Measurements from ENCODE around the gene PDC.
"Not testable (repeated sequence)": the region's sequence is repeated elsewhere in the genome, so short reads cannot be mapped to it uniquely, and the experiment has no call there.

The PDC gene

GRCh38 chr1:186465491-186465890, 4.6 kb upstream of the PDC start:
- DNase-seq: peak; percentile 25

GRCh38 chr1:186463926-186464325, 3.0 kb upstream of the PDC start:
- no peak for DNase-seq

- DNase-seq: no peak
Measured at GRCh38 chr1:186463511-186463910, 2.6 kb upstream of the PDC start.

- not testable (repeated sequence) for DNase-seq
Measured at GRCh38 chr1:186459161-186459560, 1.8 kb downstream of the PDC start.

- no peak for DNase-seq
Measured at GRCh38 chr1:186456729-186457255, 4.1 kb downstream of the PDC start.

DNA sequence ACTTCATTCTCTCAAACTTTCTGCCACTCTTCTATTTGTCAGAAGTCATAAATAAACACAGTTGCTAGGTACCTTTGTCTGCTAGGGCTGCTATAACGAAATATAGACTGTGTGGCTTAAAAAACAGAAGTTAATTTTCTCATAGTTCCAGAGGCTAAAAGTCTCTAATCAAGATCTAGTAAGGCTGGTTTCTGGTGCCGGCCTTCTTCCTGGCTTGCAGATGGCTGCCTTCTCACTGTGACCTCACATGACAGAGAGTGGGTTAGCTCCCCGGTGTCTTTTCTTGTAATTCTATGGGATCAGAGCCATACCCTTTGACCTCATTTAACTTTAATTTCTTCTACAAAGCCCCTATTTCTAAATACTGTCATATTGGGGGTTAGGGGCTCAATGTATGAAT, 5.9 kb downstream of the PDC start:
- DNase-seq: no peak

DNA sequence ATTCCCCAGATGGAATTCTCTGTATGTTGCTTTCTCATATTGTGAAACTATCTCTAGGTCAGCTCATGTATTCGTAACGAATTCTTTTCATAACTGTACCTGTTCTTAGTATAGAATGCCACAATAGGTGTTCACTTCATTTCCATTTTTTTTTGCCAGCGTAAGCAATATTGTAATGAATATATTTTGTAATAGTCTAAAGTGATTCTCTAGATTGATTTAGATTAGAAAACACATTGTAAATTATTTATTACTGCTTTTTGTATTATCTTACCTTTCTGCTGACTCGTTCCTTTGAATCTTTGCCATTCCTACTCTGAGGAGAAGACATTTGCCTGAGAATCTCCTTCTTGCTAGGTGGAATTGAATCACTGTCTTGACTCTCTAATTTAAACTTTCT, 14.8 kb downstream of the PDC start:
- DNase-seq: no peak

GRCh38 chr1:186443638-186444037, 17.3 kb downstream of the PDC start:
- no peak for DNase-seq

GRCh38 chr1:186442651-186443375, 18.1 kb downstream of the PDC start:
- peak; percentile 74 for DNase-seq

- DNase-seq: no peak
Measured at GRCh38 chr1:186440584-186440983, 20.3 kb downstream of the PDC start.

DNA sequence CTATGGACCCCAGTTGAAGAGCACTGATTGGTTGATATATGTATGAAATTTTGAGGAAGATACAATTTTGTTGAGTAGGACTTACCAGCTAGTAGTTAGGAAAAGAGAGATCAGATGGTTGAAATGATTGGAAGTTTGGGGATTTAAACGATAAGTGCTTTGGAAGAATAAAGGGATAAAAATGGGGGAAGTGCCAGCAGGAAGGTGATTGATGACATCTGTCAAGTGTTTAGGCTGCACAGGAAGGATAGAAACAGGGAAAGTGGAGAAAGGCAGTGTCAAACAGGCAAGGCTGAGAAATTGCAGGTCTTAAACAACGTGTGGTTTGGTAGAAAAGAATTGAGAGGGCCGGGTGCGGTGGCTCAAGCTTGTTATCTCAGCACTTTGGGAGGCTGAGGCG, 22.3 kb downstream of the PDC start:
- no peak for DNase-seq

DNA sequence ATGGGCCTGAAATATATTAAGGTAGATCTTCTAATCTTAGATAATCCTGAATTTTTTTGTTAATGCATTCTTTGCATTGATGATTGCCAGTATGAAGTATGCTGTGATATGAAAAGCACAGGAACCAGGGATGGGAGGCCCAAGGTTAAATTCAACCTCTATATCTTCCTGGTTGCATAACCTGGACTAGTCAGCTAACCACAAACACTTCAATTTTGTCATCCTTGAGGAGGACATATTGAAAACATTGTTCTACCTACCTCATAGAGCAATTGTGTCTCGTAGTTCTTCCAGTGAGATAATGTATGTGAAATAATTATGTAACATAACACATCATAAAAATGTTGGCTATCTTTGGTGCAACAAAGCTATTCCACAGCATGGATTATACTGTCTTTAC, 25.6 kb downstream of the PDC start:
- DNase-seq: peak; percentile 36

GRCh38 chr1:186429017-186429416, 31.9 kb downstream of the PDC start:
- DNase-seq: peak; percentile 8

DNA sequence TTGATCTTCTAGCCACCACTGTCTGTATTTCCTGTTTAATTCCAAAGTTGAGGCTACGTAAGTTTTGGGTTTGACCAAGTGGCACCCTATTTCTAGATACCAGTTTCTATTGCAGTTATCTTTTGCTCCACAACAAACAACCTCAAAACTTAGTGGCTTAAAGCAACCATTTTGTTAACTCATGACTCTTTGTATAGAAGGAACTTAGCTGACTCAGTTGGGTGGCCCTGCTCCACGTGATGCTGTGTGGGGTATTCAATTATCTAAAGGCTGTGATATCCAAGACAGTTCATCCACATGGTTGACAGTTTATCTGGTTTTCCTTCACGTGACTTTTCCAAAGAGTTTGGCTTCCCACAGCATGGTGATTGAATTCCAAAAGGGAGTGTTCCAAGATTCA, 34.8 kb downstream of the PDC start:
- no peak for DNase-seq

DNA sequence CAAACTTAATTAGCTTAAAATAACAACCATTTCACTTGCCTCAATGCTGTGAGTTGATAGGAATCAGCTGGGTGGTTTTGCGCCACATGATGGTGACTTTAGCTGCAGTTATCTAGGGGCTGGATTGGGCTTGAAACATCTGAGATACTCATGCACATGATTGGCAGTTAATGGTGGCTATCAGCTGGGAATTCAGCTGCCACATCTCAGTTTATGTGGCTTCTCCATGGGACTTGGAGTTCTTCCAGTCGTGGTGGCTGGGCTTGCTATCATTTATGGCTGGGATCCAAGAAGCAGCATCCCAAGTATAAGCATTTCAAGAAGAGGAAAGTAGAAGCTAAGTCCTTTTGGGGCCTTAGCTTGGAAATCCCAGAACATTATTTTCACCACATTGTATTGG, 36.4 kb downstream of the PDC start:
- peak; percentile 14 for DNase-seq

DNA sequence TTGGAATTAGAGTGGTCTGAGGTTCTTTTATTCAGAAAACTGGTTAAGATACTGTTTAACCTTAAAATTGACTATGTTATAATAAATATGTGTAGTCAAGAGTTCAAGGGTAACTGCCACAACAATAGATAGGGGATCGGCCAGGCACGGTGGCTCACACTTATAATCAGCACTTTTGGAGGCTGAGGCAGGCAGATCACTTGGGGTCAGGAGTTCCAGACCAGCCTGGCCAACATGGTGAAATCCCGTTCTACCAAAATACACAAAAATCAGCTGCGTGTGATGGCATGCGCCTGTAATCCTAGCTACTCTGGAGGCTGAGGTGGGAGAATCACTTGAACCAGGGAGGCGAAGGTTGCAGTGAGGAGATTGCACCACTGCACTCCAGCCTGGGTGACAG, 39.5 kb downstream of the PDC start:
- no peak for DNase-seq

DNA sequence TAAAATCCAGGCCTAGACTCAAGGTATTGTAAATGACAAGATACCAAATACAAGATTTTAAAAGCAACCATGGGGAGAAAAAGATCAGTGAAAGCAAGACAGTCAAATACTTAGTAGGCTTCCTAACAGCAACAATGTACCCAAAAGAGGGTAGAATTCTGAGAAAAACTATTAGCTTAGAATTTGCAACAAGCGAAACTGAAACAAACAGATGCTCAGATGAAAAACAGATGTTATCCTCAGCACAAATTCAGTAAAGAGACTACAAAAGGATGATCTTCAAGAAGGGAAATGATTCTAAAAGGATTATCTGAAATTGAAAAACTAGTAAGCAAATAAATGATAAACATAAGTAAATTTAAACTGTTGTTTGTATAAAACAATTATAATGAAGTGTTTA, 40.0 kb downstream of the PDC start:
- no peak for DNase-seq

- DNase-seq: no peak
Measured at GRCh38 chr1:186420311-186420710, 40.6 kb downstream of the PDC start.

- no peak for DNase-seq
Measured at GRCh38 chr1:186418503-186418902, 42.4 kb downstream of the PDC start.

DNA sequence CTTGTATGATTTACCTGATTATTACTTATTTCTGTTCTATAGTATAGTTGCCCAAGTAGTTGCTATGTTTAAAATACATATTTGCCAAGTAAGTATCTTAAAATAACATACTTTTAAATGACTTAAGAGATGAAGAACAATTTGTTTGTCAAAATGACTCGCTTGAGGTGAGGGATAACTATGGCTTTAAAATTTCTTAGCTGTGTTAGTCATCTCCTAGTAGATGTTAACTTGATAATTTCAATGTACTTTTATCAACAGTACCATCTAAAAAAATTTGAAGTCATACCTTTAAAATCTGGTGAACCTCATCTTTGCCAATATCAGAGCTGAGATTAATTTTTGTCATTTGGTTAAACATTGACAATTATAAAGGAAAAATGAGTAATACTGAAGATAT, 47.6 kb downstream of the PDC start:
- peak; percentile 15 for DNase-seq

- no peak for DNase-seq
Measured at GRCh38 chr1:186409091-186409490, 51.8 kb downstream of the PDC start.

GRCh38 chr1:186404454-186405051, 56.4 kb downstream of the PDC start:
- DNase-seq: peak; percentile 65

DNA sequence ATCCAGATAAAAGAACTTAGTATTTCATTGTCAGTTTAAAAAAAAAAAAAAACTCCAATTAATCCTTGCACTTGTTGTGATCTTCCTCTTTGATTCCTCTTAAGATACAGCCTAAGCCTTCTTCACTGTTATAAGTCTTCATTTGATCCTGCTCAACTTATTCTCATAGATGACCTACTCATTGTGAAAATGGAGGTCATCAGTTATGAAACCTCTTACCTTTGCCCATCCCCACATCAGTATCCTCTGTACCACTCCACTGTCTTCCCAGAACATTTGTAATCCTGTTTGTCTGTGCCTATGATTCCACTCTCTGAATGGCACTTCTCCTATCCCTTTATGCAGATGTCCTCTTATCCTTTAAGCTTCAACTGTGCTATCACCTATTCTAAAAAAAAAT, 57.3 kb downstream of the PDC start:
- no peak for DNase-seq

DNA sequence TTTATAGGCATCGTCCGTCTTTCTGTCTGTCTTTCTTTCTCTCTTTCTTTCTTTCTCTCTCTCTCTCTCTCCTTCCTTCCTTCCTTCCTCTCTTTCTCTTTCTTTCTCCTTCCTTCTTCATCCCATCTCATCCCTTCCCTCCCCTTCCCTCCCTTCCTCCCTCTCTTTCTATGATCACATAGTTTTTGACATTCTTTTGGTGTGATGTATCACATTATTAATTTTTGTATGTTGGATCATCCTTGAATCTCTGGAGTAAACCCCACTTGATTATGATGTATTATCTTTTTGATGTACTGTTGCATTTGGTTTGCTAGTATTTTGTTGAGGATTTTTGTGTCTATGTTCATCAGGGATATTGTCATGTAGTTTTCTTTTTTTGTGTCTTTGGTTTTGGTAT, 59.5 kb downstream of the PDC start:
- DNase-seq: peak; percentile 46
